GM19452 (cell line): ENCODE measurements around the gene SBNO1.
"Not testable (repeated sequence)": the region's sequence is repeated elsewhere in the genome, so short reads cannot be mapped to it uniquely, and the experiment has no call there.

Experiments used
- ATAC-seq: cut with Tn5 transposase; IDR thresholded peaks from one replicate; pipeline ENCODE4 v1.9.1; 2021; ENCODE audit not compliant: unreplicated experiment

Gene SBNO1

DNA sequence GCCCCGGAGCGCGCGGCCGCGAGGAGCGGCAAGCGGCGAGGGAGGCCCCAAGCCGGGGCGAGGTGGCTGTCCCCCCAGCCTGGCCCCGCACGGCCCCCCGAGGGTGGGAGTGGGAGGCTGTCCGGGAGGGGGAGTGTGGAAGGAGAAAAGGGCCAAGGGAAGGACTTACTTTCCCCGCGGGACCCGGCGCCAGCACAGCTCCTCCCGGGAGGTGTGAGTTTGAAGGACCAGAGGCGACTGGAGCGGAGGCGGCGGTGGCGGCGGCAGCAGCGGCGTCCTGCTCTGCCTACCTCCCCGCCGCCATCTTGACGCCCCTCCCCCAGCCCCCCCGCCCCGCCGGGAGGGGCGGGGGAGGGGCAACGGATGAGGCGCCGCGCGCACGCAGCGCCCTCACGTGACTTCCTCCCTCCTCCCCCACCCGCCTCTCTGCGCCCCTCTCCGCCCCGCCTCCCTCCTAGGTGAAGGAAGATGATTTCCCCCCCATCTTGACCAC, at the start of gene SBNO1:
TSS of gene SBNO1 (minus strand) at position 316 of the 493 bp plus-strand sequence. CDS start 14,406 bp downstream, outside the sequence.
- peak; percentile 31 for ATAC-seq

DNA sequence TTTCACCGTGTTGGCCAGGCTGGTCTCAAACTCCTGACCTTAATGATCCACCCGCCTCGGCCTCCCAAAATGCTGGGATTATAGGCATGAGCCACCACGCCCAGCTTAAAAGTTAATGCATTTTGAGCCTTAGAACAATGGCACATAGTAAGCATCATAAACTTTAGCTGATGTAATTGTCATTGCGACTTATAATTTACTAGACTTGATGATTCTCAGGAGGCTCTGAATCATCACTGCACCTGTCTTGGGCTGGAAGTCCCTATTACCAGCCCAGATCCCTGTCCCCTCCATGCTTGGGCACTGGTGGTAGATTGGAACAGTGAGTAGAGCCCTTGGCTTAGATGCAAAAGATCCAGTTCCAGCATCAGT, 45.4 kb upstream of the SBNO1 start:
- ATAC-seq: no peak

DNA sequence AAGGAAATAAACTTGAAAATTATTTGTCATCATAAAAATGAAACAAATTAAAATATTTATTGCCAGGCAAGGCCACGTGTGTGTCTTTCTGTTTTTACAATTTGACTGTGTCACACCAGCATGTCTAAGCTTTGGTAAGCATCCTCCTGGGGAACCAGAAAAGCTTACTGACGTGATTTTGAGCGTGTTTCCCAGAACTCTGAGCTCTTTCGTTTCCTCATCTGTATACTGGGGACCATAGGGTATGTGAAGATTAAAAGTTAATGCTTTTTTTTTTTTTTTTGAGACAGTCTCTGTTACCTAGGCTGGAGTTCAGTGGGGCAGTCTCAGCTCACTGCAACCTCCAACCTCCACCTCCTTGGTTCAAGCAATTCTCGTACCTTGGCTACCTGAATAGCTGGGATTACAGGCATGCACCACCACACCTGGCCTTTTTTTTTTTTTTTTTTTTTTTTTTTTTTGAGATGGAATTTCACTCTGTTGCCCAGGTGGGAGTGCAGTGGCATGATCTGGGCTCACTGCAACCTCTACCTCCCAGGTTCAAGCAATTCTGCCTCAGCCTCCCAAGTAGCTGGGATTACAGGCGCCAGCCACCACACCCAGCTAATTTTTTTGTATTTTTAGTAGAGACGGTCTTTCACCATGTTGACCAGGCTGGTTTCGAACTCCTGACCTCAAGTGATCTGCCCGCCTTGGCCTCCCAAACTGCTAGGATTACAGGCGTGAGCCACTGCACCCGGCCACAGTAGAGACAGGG, 44.8 kb upstream of the SBNO1 start:
- not testable (repeated sequence) for ATAC-seq

DNA sequence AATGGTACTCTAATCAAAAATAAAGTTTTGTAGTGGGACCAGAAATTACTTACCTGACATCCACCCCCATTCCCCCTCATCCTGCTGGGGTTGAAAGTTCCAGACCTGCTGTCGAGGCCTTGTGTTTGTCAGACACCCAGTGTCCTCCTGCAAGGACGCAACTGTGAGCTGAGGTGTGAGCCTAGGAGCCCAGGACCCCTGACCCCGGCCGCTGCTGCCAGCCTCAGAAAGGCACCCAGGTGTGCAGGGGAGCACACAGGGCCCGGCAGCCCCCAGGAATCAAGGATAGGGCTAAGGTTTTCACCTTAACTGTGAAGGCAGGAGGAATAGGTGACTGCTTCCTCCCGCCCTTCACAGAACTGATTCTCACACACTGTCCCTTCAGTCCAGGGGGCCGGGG, 44.0 kb upstream of the SBNO1 start:
- not testable (repeated sequence) for ATAC-seq

DNA sequence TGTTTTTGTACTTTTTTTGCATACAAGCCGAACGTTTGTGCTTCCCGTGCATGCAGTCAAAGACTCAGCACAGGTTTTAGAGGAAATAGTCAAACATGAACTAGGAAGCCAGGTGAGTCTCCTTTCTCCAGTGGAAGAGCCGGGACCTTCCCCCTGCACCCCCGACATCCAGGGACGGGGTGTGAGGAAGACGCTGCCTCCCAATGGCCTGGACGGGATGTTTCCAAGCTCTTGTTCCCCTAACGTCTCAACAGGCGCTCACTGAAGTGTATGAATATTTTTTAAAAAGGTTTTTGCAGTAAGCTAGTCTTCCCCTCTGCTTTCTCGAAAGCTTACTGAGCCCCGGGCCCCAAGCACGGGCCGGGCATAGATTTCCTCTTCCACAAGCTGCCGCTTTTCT, 43.3 kb upstream of the SBNO1 start:
- ATAC-seq: not testable (repeated sequence)

DNA sequence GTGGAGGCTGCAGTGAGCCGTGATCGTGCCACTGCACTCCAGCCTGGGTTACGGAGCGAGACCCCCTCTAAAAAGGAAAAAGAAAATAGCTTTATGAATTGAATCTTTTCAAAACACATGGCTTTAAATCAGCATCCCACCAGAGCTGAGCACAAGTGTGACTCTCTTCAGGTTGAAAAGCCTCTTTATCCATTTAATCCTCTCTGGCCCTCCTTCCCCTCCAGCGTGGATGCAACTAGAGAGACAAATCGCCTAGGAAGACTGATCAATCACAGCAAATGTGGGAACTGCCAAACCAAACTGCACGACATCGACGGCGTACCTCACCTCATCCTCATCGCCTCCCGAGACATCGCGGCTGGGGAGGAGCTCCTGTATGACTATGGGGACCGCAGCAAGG, 42.6 kb upstream of the SBNO1 start:
- not testable (repeated sequence) for ATAC-seq

DNA sequence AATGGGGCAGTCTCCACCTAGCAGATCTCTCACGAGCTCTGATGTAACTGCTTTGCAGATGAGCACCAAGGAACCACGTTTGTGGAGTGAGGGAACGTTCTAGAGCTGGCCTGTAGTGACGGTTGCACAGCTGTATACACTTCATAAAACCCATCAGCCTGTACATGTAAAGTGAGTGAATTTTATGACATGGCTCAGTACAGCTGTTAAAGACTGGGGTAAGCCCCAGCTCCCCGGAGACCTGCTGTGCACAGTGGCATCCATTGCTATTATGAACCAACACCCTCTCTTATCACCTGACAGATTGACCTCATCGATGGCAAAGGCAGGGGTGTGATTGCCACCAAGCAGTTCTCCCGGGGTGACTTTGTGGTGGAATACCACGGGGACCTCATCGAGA, 39.9 kb upstream of the SBNO1 start:
- ATAC-seq: no peak

DNA sequence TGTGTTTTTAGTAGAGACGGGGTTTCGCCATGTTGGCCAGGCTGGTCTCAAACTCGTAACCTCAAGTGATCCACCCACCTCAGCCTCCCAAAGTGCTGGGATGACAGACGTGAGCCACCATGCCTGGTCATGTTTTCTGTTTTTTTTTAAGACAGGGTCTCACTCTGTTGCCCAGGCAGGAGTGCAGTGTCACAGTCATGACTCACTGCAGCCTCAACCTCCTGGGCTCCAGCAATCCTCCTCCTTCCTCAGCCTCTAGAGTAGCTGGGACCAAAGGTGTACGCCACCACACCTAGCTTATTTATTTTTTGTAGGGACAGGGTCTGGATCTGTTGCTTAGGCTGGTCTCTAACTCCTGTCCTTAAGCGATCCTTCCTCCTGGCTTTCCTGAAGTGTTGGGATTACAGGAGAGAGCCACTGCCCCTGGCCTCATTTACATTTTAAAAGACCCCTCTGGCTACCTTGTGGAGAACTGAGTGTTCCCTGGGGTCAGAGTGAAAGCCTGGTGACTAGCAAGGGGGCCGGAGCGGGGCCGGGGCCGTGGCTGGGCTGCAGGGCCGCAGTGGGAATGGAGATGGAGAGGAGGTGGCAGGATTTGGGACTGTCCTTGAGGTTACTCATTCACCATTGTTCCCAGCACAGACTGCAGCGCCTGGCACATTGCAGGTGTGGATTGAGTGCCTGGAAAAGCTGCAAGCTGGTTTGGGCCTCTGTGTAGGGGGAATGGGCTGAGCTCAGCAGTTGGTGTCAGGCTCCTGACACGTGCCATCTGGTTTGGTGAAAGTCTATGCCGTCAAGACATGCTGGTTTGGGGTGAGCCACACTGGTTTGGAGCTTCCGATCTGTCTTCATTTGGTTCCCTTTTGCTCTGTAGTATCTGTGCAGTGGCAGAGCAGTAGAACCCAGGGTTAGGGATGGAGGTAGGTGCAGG, 37.4 kb upstream of the SBNO1 start:
- ATAC-seq: no peak

DNA sequence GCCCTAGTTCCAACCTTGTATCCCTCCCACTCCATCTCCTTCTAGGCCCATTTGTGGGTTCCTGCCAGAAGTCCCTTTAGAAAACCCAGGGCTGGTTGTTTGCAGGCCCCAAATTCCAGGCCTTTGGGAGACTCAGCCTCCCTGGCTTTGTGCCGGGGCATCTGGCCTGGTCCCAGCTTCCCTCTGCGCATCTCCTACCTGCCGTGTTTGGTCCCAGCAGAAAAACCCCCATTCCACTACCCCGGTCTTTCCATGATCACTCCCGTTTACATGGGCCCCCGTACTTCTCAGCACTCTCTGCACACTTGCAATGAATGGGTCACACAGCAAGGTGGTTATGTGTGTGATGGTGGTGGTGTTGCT, 34.6 kb upstream of the SBNO1 start:
- ATAC-seq: no peak

DNA sequence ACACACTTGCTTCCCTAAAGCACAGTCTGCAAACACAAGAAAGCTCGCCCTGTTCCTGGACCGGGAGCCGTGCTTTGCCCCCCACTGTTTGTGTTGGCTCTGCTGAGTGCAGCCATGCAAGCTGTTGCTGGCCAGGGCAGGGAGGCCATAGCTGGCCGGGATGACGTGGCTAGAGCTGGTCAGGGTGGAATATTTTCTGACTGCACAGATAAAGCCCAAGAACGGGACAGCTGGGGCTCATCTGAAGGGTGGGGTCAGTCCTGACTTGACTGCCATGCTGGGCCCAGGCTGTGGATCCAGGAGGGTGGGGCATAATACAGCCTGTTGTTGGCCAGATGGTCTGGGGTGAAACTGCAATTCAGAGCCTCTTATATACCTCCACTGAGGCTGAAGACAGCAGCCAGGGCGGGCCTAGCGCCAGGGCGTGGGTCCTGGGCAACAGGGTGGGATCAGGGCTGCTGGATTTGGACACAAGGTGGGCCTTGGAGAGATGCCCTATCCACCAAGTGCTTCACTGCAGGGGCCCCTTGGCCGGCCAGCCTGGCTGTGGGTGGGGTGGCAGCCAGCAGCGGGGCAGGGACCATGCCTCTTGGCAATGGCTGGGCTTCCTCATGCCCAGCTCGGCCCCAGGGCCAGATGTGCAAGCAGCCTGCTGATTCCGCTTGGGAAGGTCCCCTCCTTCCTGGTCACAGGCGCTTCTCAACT, 34.1 kb upstream of the SBNO1 start:
- no peak for ATAC-seq

DNA sequence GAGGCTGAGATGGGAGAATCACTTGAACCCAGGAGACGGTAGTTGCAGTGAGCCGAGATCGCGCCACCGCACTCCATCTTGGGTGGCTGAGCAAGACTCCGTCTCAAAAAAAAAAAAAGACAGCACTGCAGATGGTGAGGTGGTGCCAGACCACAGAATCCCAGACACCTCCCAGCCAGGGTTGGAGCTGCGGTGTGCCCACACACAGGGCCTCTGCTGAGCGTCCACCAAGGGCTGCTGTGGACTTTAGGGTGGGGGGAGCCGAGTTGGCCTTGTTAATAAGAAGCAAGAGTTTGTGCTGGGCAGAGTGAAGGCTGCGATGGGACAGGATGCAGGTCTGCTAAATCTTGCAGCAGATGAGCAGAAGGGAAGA, 33.5 kb upstream of the SBNO1 start:
- ATAC-seq: no peak

DNA sequence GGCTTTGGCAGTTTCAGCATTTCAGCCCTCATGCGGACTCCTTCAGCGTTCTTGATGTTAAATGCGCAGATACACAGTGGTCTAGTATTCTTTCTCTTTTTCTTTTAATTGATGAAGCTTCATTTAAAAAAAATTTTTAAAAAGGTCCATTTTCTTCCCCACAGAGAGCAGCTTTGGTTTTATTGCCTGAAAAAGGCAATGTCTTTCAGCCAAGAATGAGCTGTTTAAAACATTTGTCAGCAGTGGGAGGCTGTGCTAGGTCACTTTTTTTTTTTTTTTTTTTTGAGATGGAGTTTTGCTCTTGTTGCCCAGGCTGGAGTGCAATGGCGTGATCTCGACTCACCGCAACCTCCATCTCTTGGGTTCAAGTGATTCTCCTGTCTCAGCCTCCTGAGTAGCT, 32.8 kb upstream of the SBNO1 start:
- no peak for ATAC-seq

DNA sequence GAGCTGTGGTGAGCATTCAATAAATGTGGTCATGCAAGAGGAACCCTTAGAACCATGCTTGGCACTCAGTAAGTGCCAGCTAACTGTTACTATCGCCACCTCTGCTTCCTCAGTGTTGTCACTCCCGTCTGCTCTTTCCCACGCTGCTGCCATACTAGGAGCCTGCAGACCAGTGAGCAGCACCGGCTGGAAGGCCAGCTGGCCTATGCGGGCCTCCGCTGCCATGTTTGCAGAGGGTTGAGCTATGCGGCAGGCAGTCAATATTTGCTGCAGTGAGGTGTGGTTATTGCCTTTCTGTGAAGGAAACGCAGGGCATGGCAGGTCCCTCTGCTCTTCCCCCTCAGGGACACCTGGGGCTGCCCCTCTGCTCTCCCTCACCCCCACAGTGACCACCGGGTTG, 32.3 kb upstream of the SBNO1 start:
- no peak for ATAC-seq

DNA sequence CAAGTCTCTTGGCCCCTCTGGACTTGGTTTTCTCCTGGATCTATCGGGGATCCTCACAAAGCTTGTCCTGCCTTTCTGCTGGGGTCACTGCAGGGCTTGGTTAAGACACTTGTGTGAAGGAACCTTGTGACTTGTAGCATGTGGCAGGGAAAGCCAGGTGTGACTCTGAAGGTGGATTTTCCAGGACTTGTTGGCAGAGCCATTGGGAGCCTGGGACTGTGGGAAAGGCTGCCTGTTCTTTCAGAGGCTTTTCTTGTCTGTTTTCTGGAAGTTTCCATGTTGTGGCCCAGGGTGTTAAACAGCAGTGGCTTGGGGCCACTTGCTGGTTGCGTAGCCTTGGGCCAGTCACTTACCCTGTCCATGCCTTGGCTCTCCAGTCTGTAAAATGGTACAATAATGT, 31.9 kb upstream of the SBNO1 start:
- no peak for ATAC-seq

DNA sequence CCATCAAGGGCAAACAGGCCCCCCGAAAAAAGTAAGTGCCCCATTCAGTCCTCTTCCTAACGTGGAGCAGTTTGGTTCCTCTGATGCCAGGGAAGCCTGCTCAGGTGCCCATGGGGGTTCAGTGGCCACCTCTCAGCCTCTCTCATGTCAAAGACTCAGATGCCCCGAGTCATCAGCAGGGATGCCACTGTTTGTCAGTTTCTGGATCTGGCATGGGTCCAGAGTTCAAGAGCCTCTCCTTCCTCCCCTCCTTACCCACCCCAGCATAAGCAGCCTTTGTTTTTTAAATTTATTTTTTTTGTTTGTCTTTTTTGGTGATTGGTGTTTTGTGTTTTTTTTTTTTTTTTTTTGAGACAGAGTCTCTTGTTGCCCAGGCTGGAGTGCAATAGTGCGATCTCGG, 30.6 kb upstream of the SBNO1 start:
- ATAC-seq: no peak

DNA sequence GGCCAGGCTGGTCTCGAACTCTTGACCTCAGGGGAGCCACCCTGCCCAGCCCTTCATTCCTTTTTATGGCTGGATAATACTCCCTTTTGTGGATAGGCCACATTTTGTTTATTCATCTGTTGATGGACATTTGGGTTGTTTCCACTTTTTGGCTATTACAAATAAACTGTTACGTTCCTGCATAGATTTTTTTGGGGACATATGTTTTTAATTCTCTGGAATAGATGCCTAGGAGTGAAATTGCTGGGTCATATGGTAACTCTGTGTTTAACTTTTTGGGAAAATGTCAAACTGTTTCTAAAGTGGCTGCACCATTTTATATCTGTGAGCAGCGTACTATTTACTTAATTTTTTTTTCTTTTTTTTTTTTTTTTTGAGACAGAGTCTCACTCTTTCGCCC, 29.1 kb upstream of the SBNO1 start:
- ATAC-seq: no peak

DNA sequence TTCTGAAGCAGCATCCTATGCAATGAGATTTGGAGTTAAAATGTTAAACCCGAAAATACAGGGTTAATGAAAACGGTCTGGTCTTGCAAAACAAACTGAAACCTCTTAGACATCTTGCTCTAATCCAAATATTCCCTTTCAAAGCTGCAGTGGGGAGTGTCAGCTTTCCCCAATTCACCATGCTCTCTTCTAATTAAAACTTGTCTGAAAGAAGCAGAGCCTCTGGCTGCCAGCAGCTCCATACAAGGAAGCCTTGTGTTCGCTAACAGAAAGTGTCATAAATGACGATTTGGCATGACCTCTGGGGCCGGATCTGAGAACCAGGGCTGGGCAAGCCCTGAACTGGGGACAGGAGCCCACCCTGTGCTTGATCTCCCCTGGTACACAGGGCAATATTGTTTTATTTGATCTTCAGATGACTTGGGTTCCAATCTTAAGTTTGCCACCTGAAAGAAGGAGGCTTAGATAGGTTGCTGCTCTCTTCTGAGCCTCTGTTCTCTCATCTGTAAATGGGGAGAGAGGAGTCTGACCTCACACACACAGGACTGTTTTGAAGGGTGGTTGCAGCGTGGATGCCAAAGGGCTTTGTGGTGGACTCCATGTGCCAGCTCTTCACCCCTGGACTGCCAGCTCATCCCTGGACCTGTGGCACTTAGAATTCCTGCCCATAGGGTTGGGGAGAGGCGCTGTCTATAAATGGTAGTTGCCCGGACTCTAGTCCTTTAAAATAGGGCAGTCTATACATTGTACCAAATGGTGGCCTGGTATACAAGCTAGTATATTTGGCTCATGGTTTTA, 27.1 kb upstream of the SBNO1 start:
- ATAC-seq: no peak

DNA sequence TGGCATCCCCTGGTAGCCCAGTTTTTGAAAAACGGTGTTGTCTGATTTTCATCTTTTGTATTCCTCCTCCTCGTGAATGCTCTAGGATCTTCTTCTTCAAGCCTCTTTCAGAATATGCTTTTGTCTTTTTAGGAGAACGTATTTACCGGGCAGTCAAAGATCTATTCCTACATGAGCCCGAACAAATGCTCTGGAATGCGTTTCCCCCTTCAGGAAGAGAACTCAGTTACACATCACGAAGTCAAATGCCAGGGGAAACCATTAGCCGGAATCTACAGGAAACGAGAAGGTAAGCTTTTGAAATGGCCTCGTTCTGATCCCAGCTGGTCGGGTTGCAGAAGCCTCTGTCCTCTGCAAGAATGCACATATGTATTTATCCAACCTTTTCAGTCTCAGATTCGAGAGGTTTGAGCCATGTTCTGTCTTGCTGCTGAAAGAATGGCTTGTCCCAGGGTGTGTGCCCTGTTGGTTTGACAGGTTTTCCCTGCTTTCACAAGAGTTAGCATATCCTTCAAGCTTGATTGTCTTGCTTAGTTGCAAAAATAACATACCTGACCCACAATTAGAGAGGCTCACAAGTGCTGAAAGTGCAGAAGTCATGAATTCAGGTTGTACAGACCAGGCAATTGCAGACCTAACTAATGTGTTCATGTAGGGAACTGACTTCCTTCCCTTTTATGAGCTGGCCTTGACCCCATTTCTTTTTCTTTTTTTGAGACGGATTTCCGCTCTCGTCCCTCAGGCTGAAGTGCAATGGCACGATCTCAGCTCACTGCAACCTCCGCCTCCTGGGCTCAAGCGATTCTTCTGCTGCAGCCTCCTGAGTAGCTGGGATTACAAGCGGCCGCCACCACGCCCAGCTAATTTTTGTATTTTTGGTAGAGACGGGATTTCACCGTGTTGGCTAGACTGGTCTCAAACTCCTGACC, 26.1 kb upstream of the SBNO1 start:
- no peak for ATAC-seq

DNA sequence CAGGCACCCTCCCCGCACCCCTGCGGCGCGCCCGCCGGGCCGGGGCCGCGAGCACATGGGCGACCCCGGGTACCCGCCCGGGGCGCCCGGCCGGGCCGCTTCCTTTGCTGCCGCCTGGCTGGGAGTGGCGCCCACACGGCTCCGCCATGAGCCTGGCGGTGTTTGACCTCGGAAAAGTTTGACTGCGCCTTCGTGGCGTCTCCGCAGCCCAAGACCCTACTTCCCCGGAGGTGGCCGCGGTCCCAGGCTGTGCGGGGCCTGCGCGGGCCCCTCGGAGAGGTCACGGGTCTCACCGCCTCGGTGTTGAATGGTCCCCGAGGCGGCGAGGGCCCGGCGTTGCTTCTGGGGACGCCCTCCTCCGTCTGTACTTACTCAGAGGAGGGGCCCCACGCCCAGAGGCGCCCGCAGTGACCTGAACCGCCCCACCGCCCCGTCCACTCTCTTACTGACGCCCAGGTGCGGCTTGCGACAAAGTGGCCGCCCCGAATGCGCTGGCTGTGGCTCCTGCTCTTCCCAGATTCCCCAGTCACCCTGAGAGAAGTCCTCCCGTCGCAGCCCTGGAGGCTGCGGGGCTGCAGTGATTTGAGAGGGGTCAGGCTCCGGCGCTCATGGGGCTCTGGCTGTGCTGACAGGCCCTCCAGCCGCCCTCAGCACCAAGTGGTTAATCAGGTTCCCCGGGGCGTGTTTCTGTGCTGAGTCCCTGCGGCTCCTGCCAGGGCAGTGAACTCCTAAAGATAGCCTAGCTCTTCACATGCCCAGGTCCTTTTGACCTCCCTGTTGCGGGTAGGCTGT, 25.1 kb upstream of the SBNO1 start:
- ATAC-seq: peak; percentile 8
